K562 (cell line): ENCODE measurements around the gene TIFAB. TPM values are rescaled to one million over a fixed set of nuclear protein-coding genes. Genes with fewer than 3 reads are reported as not detected.
A peak's percentile ranks its signal among the peaks of the same experiment; 100 is the strongest.

Experiments
- ATAC-seq: fragments of 200-7000 bp; cut with Tn5 transposase; 3 replicates; pipeline ENCODE4 v1.9.1; 2020; ENCODE audit warnings: moderate library complexity
- BruUV-seq: library from RNA; stranded (reverse); fragments of 400-500 nt; replicated peaks from 2 replicates; lab custom pipeline; 2021; lab: Mats Ljungman, UMichigan
- CTCF ChIA-PET: fragments of 300-600 bp; formaldehyde crosslinking; extraction: SDS; loops from one replicate; lab custom pipeline; 2021; ENCODE audit warnings: low intra/inter-chr PET ratio; lab: Yijun Ruan, JAX
- POLR2A ChIA-PET: fragments of 300-600, 350-650 bp; sonication (Branson Sonifier 250); formaldehyde crosslinking; extraction: SDS; loops from one replicate; lab custom pipeline; 2021; ENCODE audit warnings: antibody characterized with exemption, inconsistent platforms; lab: Yijun Ruan, JAX
- DNase-seq, 4 experiments: peaks; one replicate each; pipeline versions ENCODE4 v3.0.0 to v3.0.0-alpha.2; 2011 to 2018; ENCODE audit warnings: low spot score in 3 of 4, mixed read lengths in 3 of 4; ENCODE audit errors: extremely low read depth in 1 of 4
- FAIRE-seq: peaks from 2 replicates; lab custom pipeline; 2011; peaks lifted over from hg19 to GRCh38; lab: Jason Lieb, UNC
- H2AFZ ChIP-seq: 2 replicates; pipeline ENCODE4 v1.6.0; 2011; ENCODE audit warnings: low read depth, low read length, control low read depth, inconsistent platforms
- H3K27ac ChIP-seq: fragments of 200-600 bp; 3 replicates; pipeline ENCODE4 v1.8.0; 2011; ENCODE audit warnings: low read depth, mild to moderate bottlenecking, control low read depth, inconsistent platforms, low read length, moderate library complexity, mixed read lengths; ENCODE audit errors: extremely low read depth
- H3K27me3 ChIP-seq, 2 experiments: fragments of 300-600 bp in 1 of 2; 2 replicates in 1 of 2; 3 replicates in 1 of 2; pipeline versions ENCODE4 v1.6.0 to v1.8.0; 2011; ENCODE audit warnings: inconsistent platforms in 2 of 2, low read length in 2 of 2, mild to moderate bottlenecking in 1 of 2, mixed read lengths in 1 of 2, moderate library complexity in 1 of 2; ENCODE audit not compliant: control insufficient read depth in 2 of 2, insufficient read depth in 2 of 2
- H3K36me3 ChIP-seq: fragments of 300-600 bp; 3 replicates; pipeline ENCODE4 v1.8.0; 2011; ENCODE audit warnings: mild to moderate bottlenecking, low read length, inconsistent platforms; ENCODE audit not compliant: control insufficient read depth, insufficient read depth
- H3K4me1 ChIP-seq, 2 experiments: fragments of 200-600 bp in 1 of 2; replicated peaks in 1 of 2; 2 replicates in 1 of 2; 3 replicates in 1 of 2; pipeline versions ENCODE4 v1.5.1 to v1.8.0; 2011; ENCODE audit warnings: inconsistent platforms in 2 of 2, low read length in 2 of 2, mild to moderate bottlenecking in 1 of 2, mixed read lengths in 1 of 2, moderate library complexity in 1 of 2; ENCODE audit not compliant: control insufficient read depth in 2 of 2, insufficient read depth in 2 of 2
- H3K4me2 ChIP-seq: 2 replicates; pipeline ENCODE4 v1.6.1; 2011; ENCODE audit warnings: low read length, control low read depth, inconsistent platforms, mixed read lengths; ENCODE audit not compliant: insufficient read depth
- H3K4me3 ChIP-seq: fragments of 200-600 bp; sonication (generic), shearing (Covaris generic); 2 replicates; pipeline ENCODE4 v1.5.1; 2016; ENCODE audit warnings: control low read depth, inconsistent platforms
- H3K79me2 ChIP-seq: fragments of 200-600 bp; 3 replicates; pipeline ENCODE4 v1.8.0; 2011; ENCODE audit warnings: low read length, inconsistent platforms; ENCODE audit not compliant: control insufficient read depth, insufficient read depth
- H3K9ac ChIP-seq, 2 experiments: 2 replicates each; pipeline versions ENCODE4 v1.6.0 to v1.6.1; 2011; ENCODE audit warnings: low read depth in 2 of 2, low read length in 2 of 2, control low read depth in 1 of 2, inconsistent platforms in 1 of 2, mild to moderate bottlenecking in 1 of 2, mixed read lengths in 1 of 2; ENCODE audit not compliant: insufficient read depth in 1 of 2
- H3K9me1 ChIP-seq: one replicate; pipeline ENCODE4 v1.6.0; 2011; ENCODE audit warnings: inconsistent platforms, mild to moderate bottlenecking, low read length, moderate library complexity; ENCODE audit not compliant: control insufficient read depth, insufficient read depth
- H3K9me3 ChIP-seq: replicated peaks from 2 replicates; pipeline ENCODE4 v1.5.1; 2011; ENCODE audit warnings: low read depth, low read length, inconsistent platforms; ENCODE audit not compliant: control insufficient read depth, insufficient read depth
- H4K20me1 ChIP-seq: replicated peaks from 2 replicates; pipeline ENCODE4 v1.6.1; 2011; ENCODE audit warnings: low read length, inconsistent platforms, mixed read lengths; ENCODE audit not compliant: control insufficient read depth, insufficient read depth
- L3MBTL2 ChIP-seq: fragments of 450-650 bp; IDR thresholded peaks from 2 replicates; pipeline ENCODE4 v1.6.1; 2016; ENCODE audit warnings: mild to moderate bottlenecking, moderate library complexity
- WGBS: fragments of 100-300 bp; shearing (Covaris generic); methylation state at CpG from one replicate; pipeline ENCODE4 v1.1.6; 2016; ENCODE audit warnings: low coverage, mixed read lengths; ENCODE audit not compliant: insufficient coverage; ENCODE audit errors: missing lambda C conversion rate; 5-methylcytosine and 5-hydroxymethylcytosine counted together
- in situ Hi-C: fragments of 300-500 bp; cut with MboI; formaldehyde crosslinking; loops from 4 replicates; pipeline ENCODE4 v1.15.0; 2018; ENCODE audit warnings: inconsistent platforms, mixed read lengths
- intact Hi-C: fragments of 100-400 bp; cut with micrococcal nuclease; formaldehyde crosslinking; loops from 2 replicates; pipeline ENCODE4 v1.14.2; 2022
- polyA plus RNA-seq, 8 experiments: library from polyadenylated mRNA; depleted of rRNA in 4 of 8; stranded (reverse) in 5 of 8; unstranded in 3 of 8; fragments of >200 nt; fragmentation: Nextera tagmentation in 2 of 8; fragmentation: Illumina TruSeq in 1 of 8; extraction: Ambion mirVana in 2 of 8; extraction: Trizol in 1 of 8; gene quantifications; 2 replicates each; pipeline versions ENCODE4 v1.2.1 to v1.2.3, GENCODE V29; 2011 to 2014; ENCODE audit warnings: inconsistent platforms in 1 of 8, missing spikeins in 1 of 8
- total RNA-seq, 7 experiments: library from RNA; depleted of rRNA in 6 of 7; stranded (reverse); fragments of >200 nt in 6 of 7; fragmentation: Illumina TruSeq in 2 of 7; extraction: Trizol in 2 of 7; gene quantifications; 2 replicates each; pipeline versions ENCODE4 v1.2.1 to v1.2.3, GENCODE V29; 2011 to 2021; ENCODE audit warnings: low replicate concordance in 1 of 7
- TF ChIP-seq, protein P1 (sequence below): fragments of 450-650 bp; IDR thresholded peaks from 2 replicates; pipeline ENCODE4 v1.6.1; 2016
- TF ChIP-seq, protein P2 (sequence below): sonication (generic); formaldehyde crosslinking; IDR thresholded peaks from 2 replicates; pipeline ENCODE4 v1.8.0; 2022; ENCODE audit warnings: mild to moderate bottlenecking, missing genetic modification reagents

The TIFAB gene
- total and polyA plus RNA-seq, 9 of the 15 experiments (the other 6 are each of a cell fraction or from before 2014, with no cell fraction given), result not detected

DNA sequence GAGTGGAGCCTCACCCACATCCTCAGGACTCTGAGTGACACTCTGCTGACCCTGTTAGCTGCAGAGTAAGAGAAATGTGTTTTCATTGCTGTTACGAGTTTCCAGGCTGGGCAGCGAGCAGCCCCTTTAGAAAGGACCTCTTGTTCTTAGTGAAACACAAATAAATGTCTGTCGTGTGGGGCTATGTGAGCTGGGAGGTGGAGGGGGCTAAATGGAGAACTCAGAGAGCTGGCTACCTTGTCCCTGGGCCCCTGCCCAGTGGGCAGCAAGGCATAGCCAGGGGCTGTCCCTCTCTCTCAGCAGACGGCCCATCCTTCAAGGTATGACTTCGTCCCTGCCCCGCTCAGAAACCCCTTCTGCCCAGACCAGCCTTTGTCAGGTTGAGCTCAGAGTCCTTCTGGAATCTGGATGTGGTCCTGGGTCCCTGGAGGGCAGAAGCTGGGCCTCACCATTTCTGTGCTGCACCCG is 15.2 kb downstream of the TIFAB start:
- H3K4me1 ChIP-seq, result peaks cover 36 to 41% of the 10 kb centered on the region in 2 experiments

More for the DNA sequence above, 15.2 kb downstream of the TIFAB start:
- 59% methylated on average over 6 of the region's 7 CpGs for WGBS
- Histone ChIP-seq H3K4me2 (peak overlapping the region; percentile 7), H3K9ac (peak overlapping the region; percentile 13 to 75; a peak in 3 of 4 replicates), H3K36me3 (no peaks in the 10 kb centered on the region), H3K9me3 (no peaks in the 10 kb centered on the region), H3K4me3 (no peak overlapping the region), H3K9me1 (no peaks in the 10 kb centered on the region), H3K27ac (peak overlapping the region; percentile 61; the same call in 2 of the 3 replicates), H4K20me1 (no peaks in the 10 kb centered on the region), H3K79me2 (no peaks in the 10 kb centered on the region), H2AFZ (peak overlapping the region; percentile 92), H3K27me3 (no peaks in the 10 kb centered on the region)
- ATAC-seq (no peak; the same call in 2 of the 3 replicates), FAIRE-seq (no peak), DNase-seq (no peak)
- POLR2A ChIA-PET, result interaction anchor here (0.6 to 1.2 kb wide), 2 partner anchors 38 to 134 kb away, joined by 3 read pairs; partner anchors contain the start of gene MACROH2A1
- CTCF ChIA-PET, result no interaction called here
- intact Hi-C loops (loop anchor here (1.0 kb wide), 1 partner anchor 20 kb away; no protein-coding TSS in a partner anchor), in situ Hi-C loops (no loop called here)
- no TSS peak for BruUV-seq
- TF ChIP-seq, protein P1, sequence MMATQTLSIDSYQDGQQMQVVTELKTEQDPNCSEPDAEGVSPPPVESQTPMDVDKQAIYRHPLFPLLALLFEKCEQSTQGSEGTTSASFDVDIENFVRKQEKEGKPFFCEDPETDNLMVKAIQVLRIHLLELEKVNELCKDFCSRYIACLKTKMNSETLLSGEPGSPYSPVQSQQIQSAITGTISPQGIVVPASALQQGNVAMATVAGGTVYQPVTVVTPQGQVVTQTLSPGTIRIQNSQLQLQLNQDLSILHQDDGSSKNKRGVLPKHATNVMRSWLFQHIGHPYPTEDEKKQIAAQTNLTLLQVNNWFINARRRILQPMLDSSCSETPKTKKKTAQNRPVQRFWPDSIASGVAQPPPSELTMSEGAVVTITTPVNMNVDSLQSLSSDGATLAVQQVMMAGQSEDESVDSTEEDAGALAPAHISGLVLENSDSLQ, result peak; percentile 56
- TF ChIP-seq, protein P2, sequence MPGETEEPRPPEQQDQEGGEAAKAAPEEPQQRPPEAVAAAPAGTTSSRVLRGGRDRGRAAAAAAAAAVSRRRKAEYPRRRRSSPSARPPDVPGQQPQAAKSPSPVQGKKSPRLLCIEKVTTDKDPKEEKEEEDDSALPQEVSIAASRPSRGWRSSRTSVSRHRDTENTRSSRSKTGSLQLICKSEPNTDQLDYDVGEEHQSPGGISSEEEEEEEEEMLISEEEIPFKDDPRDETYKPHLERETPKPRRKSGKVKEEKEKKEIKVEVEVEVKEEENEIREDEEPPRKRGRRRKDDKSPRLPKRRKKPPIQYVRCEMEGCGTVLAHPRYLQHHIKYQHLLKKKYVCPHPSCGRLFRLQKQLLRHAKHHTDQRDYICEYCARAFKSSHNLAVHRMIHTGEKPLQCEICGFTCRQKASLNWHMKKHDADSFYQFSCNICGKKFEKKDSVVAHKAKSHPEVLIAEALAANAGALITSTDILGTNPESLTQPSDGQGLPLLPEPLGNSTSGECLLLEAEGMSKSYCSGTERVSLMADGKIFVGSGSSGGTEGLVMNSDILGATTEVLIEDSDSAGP (CRISPR knock-in tag), result no peak
- no peak for TF ChIP-seq L3MBTL2
